IPS-18a (cell line): ENCODE data around the gene ARPC5.

Experiments used
- H3K27ac ChIP-seq: one replicate; pipeline ENCODE4 v1.5.1; 2013; ENCODE audit warnings: low read length
- H3K27me3 ChIP-seq: one replicate; pipeline ENCODE4 v1.6.1; 2013; ENCODE audit warnings: mild to moderate bottlenecking, low read length; ENCODE audit not compliant: control insufficient read depth, insufficient read depth
- H3K36me3 ChIP-seq: one replicate; pipeline ENCODE4 v1.6.1; 2013; ENCODE audit warnings: low read depth, low read length; ENCODE audit not compliant: control insufficient read depth
- H3K4me1 ChIP-seq: one replicate; pipeline ENCODE4 v1.6.1; 2013; ENCODE audit warnings: low read depth, low read length; ENCODE audit not compliant: control insufficient read depth
- H3K4me3 ChIP-seq: one replicate; pipeline ENCODE4 v1.5.1; 2013; ENCODE audit warnings: low read length
- H3K9ac ChIP-seq: one replicate; pipeline ENCODE4 v1.6.1; 2013; ENCODE audit warnings: mild to moderate bottlenecking, low read length, moderate library complexity
- H3K9me3 ChIP-seq: one replicate; pipeline ENCODE4 v1.6.1; 2013; ENCODE audit warnings: low read depth, low read length; ENCODE audit not compliant: control insufficient read depth

Gene ARPC5

DNA sequence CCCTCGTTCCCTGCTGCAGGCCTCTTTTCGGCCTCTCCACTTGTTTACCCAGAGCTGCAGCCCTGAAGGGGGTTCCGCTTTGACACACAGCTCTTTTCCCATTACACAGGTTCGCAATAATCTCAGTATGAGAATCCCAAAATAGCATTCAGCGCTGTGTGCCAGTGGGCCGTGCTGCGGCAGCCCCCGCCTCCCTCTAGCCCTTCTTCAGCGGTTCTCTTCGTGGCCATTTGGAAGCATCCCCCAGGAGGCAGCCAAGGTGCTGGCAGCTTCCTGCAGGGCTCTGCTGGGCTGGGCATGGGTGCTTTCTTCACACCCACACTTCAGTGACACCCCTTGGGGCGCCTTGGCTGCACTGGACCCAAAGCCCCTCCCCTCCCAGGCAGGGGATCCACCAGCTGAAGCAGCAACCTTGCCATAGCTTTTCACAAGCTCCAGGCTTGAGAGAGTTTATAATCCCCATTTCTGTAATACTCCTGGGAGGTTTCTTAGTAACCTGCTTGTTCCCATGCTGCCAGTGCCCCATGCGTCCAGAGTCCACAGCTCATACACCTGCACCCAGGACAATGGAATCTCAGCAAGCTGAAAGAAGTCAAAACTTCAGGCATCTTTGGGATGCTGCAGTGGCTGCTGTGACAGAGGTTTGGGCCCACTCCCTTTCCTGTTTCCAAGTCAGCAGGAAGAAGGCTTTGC lies 53.4 kb downstream of the ARPC5 start:
- no peak overlapping the region for H3K9ac ChIP-seq
- no peak overlapping the region for H3K27ac ChIP-seq
- no peaks in the 10 kb centered on the region for H3K27me3 ChIP-seq
- no peaks in the 10 kb centered on the region for H3K36me3 ChIP-seq
- no peak overlapping the region for H3K4me3 ChIP-seq
- H3K9me3 ChIP-seq = no peaks in the 10 kb centered on the region
- no peaks in the 10 kb centered on the region for H3K4me1 ChIP-seq

DNA sequence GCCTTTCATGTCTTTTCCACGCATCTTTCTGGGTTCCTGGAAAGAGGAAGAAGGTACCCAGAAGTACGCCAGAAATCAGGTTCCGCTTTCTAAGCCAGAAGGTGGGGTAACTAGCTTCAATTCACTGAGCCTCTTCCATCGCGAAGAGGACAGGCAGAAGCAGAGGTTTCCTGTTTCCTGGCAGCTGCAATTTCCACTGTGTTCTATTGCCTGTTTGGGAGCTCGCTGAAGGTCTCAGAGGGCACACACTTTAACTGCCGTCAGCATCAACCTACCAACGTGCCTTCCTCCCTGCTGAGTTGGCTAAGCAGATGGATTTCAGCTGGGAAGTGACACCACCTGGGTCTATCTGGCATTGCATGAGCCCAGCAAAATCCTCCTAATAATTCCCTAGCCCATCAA lies 55.3 kb downstream of the ARPC5 start:
- H3K9me3 ChIP-seq = no peaks in the 10 kb centered on the region
- no peak overlapping the region for H3K9ac ChIP-seq
- H3K36me3 ChIP-seq = no peaks in the 10 kb centered on the region
- no peaks in the 10 kb centered on the region for H3K4me1 ChIP-seq
- no peak overlapping the region for H3K27ac ChIP-seq
- H3K4me3 ChIP-seq = no peak overlapping the region
- no peaks in the 10 kb centered on the region for H3K27me3 ChIP-seq

DNA sequence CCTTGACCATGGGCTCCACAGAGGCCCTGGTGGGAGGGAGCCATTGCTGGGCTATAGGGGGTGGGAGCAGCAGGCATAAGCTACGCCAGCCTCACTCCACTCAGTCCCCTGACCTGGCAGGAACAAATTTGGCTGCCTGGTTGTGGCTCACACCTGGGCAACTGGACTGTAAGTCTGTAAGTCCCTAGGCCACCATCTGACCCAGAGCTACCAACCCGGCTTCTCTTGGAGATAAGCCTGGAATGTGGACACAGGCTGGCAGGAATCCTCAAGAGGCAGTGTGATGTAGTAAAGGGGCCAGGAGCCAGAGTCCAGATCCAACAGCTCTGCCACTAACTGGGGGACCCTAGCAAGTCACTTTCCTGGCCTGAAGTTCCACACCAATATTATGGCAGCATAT lies 56.7 kb downstream of the ARPC5 start:
- Histone ChIP-seq H3K9ac (no peak overlapping the region), H3K36me3 (no peaks in the 10 kb centered on the region), H3K4me3 (no peak overlapping the region), H3K27ac (no peak overlapping the region), H3K9me3 (no peaks in the 10 kb centered on the region), H3K27me3 (no peaks in the 10 kb centered on the region), H3K4me1 (no peaks in the 10 kb centered on the region)

DNA sequence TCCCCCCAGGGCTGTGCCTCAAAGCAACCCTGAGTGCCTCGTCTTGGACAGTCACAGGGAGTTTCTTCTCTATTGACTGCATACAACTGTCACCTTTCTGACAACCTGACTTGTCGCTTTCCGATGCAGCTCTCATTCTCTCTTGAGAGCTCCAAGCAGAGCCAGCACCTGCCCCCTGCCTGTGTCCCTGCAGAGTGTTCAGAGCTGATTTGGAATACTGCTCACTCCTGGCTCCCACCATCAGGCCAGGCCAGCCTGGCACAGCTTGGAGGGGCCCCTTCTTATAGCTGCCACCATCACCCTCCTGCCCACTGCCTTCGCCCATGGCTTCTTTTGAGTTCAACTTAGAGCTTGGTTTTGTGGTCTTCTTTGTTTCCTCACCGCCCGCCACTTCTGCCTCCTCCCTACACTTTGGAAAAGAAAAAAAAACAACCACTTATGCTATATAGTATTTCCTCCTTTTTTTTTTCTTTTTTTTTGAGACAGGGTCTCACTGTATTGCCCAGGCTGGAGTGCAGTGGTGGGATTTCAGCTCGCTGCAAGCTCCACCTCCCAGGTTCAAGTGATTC lies 57.6 kb downstream of the ARPC5 start:
- Histone ChIP-seq H3K4me1 (no peaks in the 10 kb centered on the region), H3K36me3 (no peaks in the 10 kb centered on the region), H3K4me3 (no peak overlapping the region), H3K27ac (no peak overlapping the region), H3K9me3 (no peaks in the 10 kb centered on the region), H3K9ac (no peak overlapping the region), H3K27me3 (no peaks in the 10 kb centered on the region)

DNA sequence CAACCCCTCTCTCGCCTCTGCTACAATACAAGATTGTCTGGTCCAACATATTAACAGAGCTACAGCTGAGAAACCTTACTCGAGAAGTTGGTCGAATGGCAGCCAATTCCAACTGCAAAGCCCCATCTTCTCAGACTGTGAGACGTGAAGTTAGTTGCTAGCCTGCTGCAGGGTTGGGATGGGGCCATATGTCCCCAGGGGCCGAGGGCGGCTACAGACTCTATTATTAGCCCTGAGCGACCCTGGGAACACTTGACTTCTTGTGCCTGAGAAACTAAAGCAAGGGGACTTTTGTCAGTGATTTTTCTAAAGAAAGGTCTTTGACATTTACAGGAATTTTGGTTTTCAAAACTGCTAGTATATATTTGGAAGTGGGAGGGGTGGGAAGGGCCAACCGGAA lies 59.0 kb downstream of the ARPC5 start:
- Histone ChIP-seq H3K4me1 (no peaks in the 10 kb centered on the region), H3K4me3 (no peak overlapping the region), H3K27ac (no peak overlapping the region), H3K36me3 (no peaks in the 10 kb centered on the region), H3K9me3 (no peaks in the 10 kb centered on the region), H3K9ac (no peak overlapping the region), H3K27me3 (no peaks in the 10 kb centered on the region)

DNA sequence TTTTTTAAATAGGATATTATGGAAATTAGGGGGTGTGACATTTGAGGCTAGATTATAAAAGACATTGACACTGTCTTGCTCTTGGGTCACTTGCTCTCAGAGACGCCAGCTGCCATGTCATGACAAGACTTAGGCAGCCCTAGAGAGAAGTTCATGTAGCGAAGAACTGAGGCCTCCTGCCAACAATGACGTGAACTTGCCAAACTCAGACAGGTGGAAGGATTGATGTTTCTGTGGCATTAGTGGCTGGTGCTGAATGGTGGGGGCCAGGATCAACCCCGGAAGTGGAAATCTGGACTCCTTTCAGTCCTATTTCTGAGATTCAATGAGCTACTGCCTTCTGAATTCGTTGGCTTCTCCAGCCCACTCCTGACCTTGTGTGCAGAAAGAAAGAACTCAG lies 60.0 kb downstream of the ARPC5 start:
- no peaks in the 10 kb centered on the region for H3K36me3 ChIP-seq
- H3K9me3 ChIP-seq = no peaks in the 10 kb centered on the region
- no peaks in the 10 kb centered on the region for H3K27me3 ChIP-seq
- H3K27ac ChIP-seq = no peak overlapping the region
- no peak overlapping the region for H3K9ac ChIP-seq
- no peaks in the 10 kb centered on the region for H3K4me1 ChIP-seq
- H3K4me3 ChIP-seq = no peak overlapping the region

DNA sequence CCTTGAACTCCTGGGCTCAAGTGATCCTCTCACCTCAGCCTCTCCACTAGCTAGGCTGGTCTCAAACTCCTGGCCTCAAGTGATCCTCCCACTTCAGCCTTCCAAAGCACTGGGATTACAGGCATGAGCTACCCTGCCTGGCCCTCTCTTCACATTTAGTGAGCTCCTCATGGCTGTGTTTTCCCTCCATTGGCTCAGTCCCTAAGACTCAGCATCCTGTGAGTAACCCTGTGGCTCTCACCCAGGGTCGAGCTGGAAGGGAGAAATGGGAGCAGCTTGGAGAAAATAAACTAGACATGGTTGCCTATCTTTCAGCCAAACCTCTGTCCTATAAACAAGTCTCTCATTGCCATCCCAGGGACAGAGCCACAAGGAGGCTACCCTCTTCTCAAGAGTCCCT lies 62.9 kb downstream of the ARPC5 start:
- Histone ChIP-seq H3K9ac (no peak overlapping the region), H3K4me1 (no peaks in the 10 kb centered on the region), H3K9me3 (no peaks in the 10 kb centered on the region), H3K36me3 (no peaks in the 10 kb centered on the region), H3K4me3 (no peak overlapping the region), H3K27ac (no peak overlapping the region), H3K27me3 (no peaks in the 10 kb centered on the region)

DNA sequence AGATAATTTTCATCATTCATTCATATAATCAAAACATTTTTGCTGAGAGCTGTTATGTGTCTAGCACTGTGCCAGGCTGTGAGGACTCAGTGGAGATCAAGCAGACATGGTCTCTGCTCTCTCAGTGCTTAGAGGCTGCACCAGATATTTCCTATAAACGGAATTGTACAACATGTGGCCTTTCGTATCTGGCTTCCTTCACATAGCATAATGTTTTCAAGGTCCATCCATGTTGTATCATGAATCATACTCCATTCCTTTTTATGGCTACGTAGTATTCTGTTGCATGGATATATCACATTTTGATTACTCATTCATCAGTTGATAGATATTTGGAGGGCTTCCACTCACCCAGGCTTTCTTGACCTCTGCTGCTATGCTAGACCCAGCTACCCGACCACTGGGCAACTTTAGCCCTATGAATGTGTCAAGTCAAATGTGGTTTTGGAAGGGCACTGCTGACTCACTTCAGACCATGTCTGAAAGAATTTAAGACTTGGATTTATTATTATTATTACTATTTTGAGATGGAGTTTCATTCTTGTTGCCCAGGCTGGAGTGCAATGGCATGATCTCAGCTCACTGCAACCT lies 63.8 kb downstream of the ARPC5 start:
- no peaks in the 10 kb centered on the region for H3K27me3 ChIP-seq

More for the DNA sequence above, 63.8 kb downstream of the ARPC5 start:
- Histone ChIP-seq H3K36me3 (no peaks in the 10 kb centered on the region), H3K27ac (no peak overlapping the region), H3K4me3 (no peak overlapping the region), H3K9ac (no peak overlapping the region), H3K9me3 (no peaks in the 10 kb centered on the region), H3K4me1 (no peaks in the 10 kb centered on the region)
